Measurements from ENCODE around the gene C11orf91.
A peak's percentile ranks its signal among the peaks of the same experiment; 100 is the strongest.
"Not testable (repeated sequence)": the region's sequence is repeated elsewhere in the genome, so short reads cannot be mapped to it uniquely, and the experiment has no call there.

The C11orf91 gene

GRCh38 chr11:33709466-33709865 is 8.8 kb upstream of the C11orf91 start:
- H3K4me1 Mint-ChIP-seq: no peaks in the 10 kb centered on the region
- DNase-seq: no peak
- H3K9me3 Mint-ChIP-seq: no peaks in the 10 kb centered on the region
- H3K36me3 Mint-ChIP-seq: peaks cover 20 to 39% of the 10 kb centered on the region in 2 donors
- no peak for ATAC-seq (replicated peaks)
- H3K4me3 Mint-ChIP-seq: no peak overlapping the region
- H3K27ac Mint-ChIP-seq: no peak overlapping the region
- no peaks in the 10 kb centered on the region for H3K27me3 Mint-ChIP-seq

- ATAC-seq (replicated peaks): no peak
- Mint-ChIP-seq H3K4me1 (no peaks in the 10 kb centered on the region), H3K36me3 (peaks cover 20 to 39% of the 10 kb centered on the region in 2 donors), H3K9me3 (no peaks in the 10 kb centered on the region), H3K27me3 (no peaks in the 10 kb centered on the region), H3K4me3 (no peak overlapping the region), H3K27ac (no peak overlapping the region)
- DNase-seq: no peak
These were observed 8.4 kb upstream of the C11orf91 start for GRCh38 chr11:33708985-33709384.

GRCh38 chr11:33707831-33708230 is 7.2 kb upstream of the C11orf91 start:
- peaks cover 20 to 35% of the 10 kb centered on the region in 2 donors for H3K36me3 Mint-ChIP-seq
- not testable (repeated sequence) for H3K27ac Mint-ChIP-seq; H3K27me3 Mint-ChIP-seq; H3K4me1 Mint-ChIP-seq; H3K9me3 Mint-ChIP-seq; DNase-seq; ATAC-seq (replicated peaks); H3K4me3 Mint-ChIP-seq

GRCh38 chr11:33706966-33707365 is 6.3 kb upstream of the C11orf91 start:
- no peak for DNase-seq
- Mint-ChIP-seq H3K4me3 (no peak overlapping the region), H3K27me3 (no peaks in the 10 kb centered on the region), H3K9me3 (no peaks in the 10 kb centered on the region), H3K4me1 (no peaks in the 10 kb centered on the region), H3K36me3 (peaks cover 16 to 32% of the 10 kb centered on the region in 2 donors), H3K27ac (no peak overlapping the region)
- no peak for ATAC-seq (replicated peaks)

- H3K9me3 Mint-ChIP-seq: no peaks in the 10 kb centered on the region
- no peak overlapping the region for H3K27ac Mint-ChIP-seq
- no peak for ATAC-seq (replicated peaks)
- peaks cover 0 to 1% of the 10 kb centered on the region in 2 donors for H3K4me1 Mint-ChIP-seq
- peaks cover 16 to 32% of the 10 kb centered on the region in 2 donors for H3K36me3 Mint-ChIP-seq
- no peak for DNase-seq
- no peaks in the 10 kb centered on the region for H3K27me3 Mint-ChIP-seq
- H3K4me3 Mint-ChIP-seq: no peak overlapping the region
These were observed 5.9 kb upstream of the C11orf91 start for GRCh38 chr11:33706546-33706945.

- Mint-ChIP-seq H3K9me3 (no peaks in the 10 kb centered on the region), H3K27me3 (peaks cover 5 to 6% of the 10 kb centered on the region in 2 donors), H3K27ac (no peak overlapping the region), H3K36me3 (peaks cover 10 to 23% of the 10 kb centered on the region in 2 donors), H3K4me1 (peaks cover 6 to 15% of the 10 kb centered on the region in 2 donors), H3K4me3 (no peak overlapping the region)
- DNase-seq: no peak
- no peak for ATAC-seq (replicated peaks)
These were observed 3.8 kb upstream of the C11orf91 start for GRCh38 chr11:33704240-33705002.

GRCh38 chr11:33703788-33704187 is 3.2 kb upstream of the C11orf91 start:
- Mint-ChIP-seq H3K36me3 (peaks cover 6 to 17% of the 10 kb centered on the region in 2 donors), H3K4me3 (no peak overlapping the region), H3K27me3 (peaks cover 5 to 7% of the 10 kb centered on the region in 2 donors), H3K9me3 (no peaks in the 10 kb centered on the region), H3K4me1 (peaks cover 6 to 15% of the 10 kb centered on the region in 2 donors), H3K27ac (no peak overlapping the region)
- DNase-seq (no peak), ATAC-seq (replicated peaks) (no peak)

- no peaks in the 10 kb centered on the region for H3K9me3 Mint-ChIP-seq
- H3K27ac Mint-ChIP-seq: no peak overlapping the region
- H3K4me1 Mint-ChIP-seq: peaks cover 6 to 15% of the 10 kb centered on the region in 2 donors
- peaks cover 5 to 7% of the 10 kb centered on the region in 2 donors for H3K27me3 Mint-ChIP-seq
- DNase-seq: no peak
- no peak overlapping the region for H3K4me3 Mint-ChIP-seq
- H3K36me3 Mint-ChIP-seq: peaks cover 3 to 12% of the 10 kb centered on the region in 2 donors
- no peak for ATAC-seq (replicated peaks)
These were observed 2.6 kb upstream of the C11orf91 start for GRCh38 chr11:33703234-33703633.

- H3K4me3 Mint-ChIP-seq: peak overlapping the region; percentile 93
- ATAC-seq (replicated peaks) (no peak), DNase-seq (no peak)
- H3K27ac Mint-ChIP-seq: peak overlapping the region; percentile 15
- peaks cover 7 to 12% of the 10 kb centered on the region in 2 donors for H3K27me3 Mint-ChIP-seq
- no peaks in the 10 kb centered on the region for H3K9me3 Mint-ChIP-seq
- peaks cover 12 to 19% of the 10 kb centered on the region in 2 donors for H3K4me1 Mint-ChIP-seq
- peaks cover 3% of the 10 kb centered on the region in 2 donors for H3K36me3 Mint-ChIP-seq
These were observed 940 bp upstream of the C11orf91 start for GRCh38 chr11:33701302-33702230.

GRCh38 chr11:33700063-33700501 is 544 bp downstream of the C11orf91 start:
- no peaks in the 10 kb centered on the region for H3K36me3 Mint-ChIP-seq
- ATAC-seq (replicated peaks) (no peak), DNase-seq (peak; percentile 4)
- H3K4me1 Mint-ChIP-seq: peaks cover 16 to 21% of the 10 kb centered on the region in 2 donors
- H3K27me3 Mint-ChIP-seq: peaks cover 7 to 12% of the 10 kb centered on the region in 2 donors
- H3K4me3 Mint-ChIP-seq: peak overlapping the region; percentile 76 to 93
- peak overlapping the region; percentile 80 for H3K27ac Mint-ChIP-seq
- no peaks in the 10 kb centered on the region for H3K9me3 Mint-ChIP-seq

- Mint-ChIP-seq H3K27me3 (peaks cover 7 to 12% of the 10 kb centered on the region in 2 donors), H3K9me3 (no peaks in the 10 kb centered on the region), H3K27ac (peak overlapping the region; percentile 80), H3K4me1 (peaks cover 16 to 21% of the 10 kb centered on the region in 2 donors), H3K4me3 (peak overlapping the region; percentile 76 to 93), H3K36me3 (no peaks in the 10 kb centered on the region)
- no peak for DNase-seq
- no peak for ATAC-seq (replicated peaks)
These were observed 1.0 kb downstream of the C11orf91 start for GRCh38 chr11:33699515-33700062.

- H3K9me3 Mint-ChIP-seq: no peaks in the 10 kb centered on the region
- H3K4me1 Mint-ChIP-seq: peaks cover 16 to 21% of the 10 kb centered on the region in 2 donors
- no peaks in the 10 kb centered on the region for H3K36me3 Mint-ChIP-seq
- ATAC-seq (replicated peaks): no peak
- peaks cover 7 to 12% of the 10 kb centered on the region in 2 donors for H3K27me3 Mint-ChIP-seq
- no peak for DNase-seq
- no peak overlapping the region for H3K4me3 Mint-ChIP-seq
- H3K27ac Mint-ChIP-seq: no peak overlapping the region
These were observed 1.7 kb downstream of the C11orf91 start for GRCh38 chr11:33698921-33699320.

GRCh38 chr11:33697997-33698396 is 2.6 kb downstream of the C11orf91 start:
- Mint-ChIP-seq H3K36me3 (no peaks in the 10 kb centered on the region), H3K4me3 (no peak overlapping the region), H3K27ac (no peak overlapping the region), H3K9me3 (no peaks in the 10 kb centered on the region), H3K27me3 (peaks cover 12 to 17% of the 10 kb centered on the region in 2 donors), H3K4me1 (peaks cover 16 to 21% of the 10 kb centered on the region in 2 donors)
- no peak for ATAC-seq (replicated peaks)
- DNase-seq: no peak

GRCh38 chr11:33696931-33697638 is 3.5 kb downstream of the C11orf91 start:
- no peak overlapping the region for H3K4me3 Mint-ChIP-seq
- DNase-seq (no peak), ATAC-seq (replicated peaks) (no peak)
- H3K9me3 Mint-ChIP-seq: no peaks in the 10 kb centered on the region
- peaks cover 16 to 21% of the 10 kb centered on the region in 2 donors for H3K4me1 Mint-ChIP-seq
- peaks cover 12 to 22% of the 10 kb centered on the region in 2 donors for H3K27me3 Mint-ChIP-seq
- no peak overlapping the region for H3K27ac Mint-ChIP-seq
- H3K36me3 Mint-ChIP-seq: no peaks in the 10 kb centered on the region
